HG03135 (cell line): ENCODE data around the gene CECR2.

Source experiments
- ATAC-seq: cut with Tn5 transposase; IDR thresholded peaks from one replicate; pipeline ENCODE4 v1.9.1; 2021; ENCODE audit warnings: mild to moderate bottlenecking, moderate library complexity; ENCODE audit not compliant: unreplicated experiment

Gene CECR2

GRCh38 chr22:17369439-17370025 is at the start of gene CECR2:
Gene CECR2 (plus strand): TSS chr22:17369460. CDS start chr22:17369784, 324 bp downstream.
- no peak for ATAC-seq

DNA sequence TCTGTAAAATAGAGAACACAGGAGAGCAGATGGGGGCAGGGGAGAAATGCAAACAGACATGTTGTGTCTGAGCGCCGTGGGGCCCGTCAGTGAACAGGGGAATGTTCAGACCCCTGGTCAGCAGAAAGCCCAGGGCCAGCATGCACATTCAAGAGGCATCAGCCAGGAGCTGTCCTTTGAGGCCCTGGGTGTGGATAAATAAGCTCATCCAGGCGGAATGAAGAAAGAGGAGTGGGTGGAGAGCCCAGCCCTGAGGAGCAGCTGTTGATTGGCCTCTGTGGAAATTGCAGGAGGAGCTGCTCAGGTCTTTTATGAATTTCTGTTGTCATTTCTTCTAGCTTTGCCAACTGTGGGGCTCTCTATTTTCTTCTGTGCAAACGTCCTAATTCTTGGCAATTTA is 49.7 kb upstream of the CECR2 start:
- no peak for ATAC-seq

GRCh38 chr22:17322511-17322910 is 46.7 kb upstream of the CECR2 start:
- ATAC-seq: no peak

GRCh38 chr22:17331690-17332089 is 37.6 kb upstream of the CECR2 start:
- no peak for ATAC-seq

- no peak for ATAC-seq
Measured at GRCh38 chr22:17332109-17332800, 37.0 kb upstream of the CECR2 start.

DNA sequence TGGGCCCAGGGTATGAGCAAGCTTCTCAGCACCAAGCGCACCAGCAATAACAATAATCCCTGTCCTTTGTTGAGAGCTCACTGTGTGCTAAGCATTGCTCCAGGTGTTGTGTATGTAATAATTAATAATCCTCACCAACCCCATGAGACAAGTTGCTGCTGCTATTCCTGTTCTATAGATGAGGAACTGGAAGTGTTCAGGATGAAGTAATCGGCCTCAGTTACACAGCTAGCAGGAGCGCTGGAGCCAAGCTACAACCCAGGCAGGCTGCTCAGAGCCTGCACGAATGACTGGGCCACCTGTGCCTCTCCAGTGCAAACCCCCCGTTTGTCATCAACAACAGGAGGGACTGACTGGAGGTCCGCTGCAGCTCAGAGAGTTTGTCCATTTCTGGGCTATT is 35.2 kb upstream of the CECR2 start:
- no peak for ATAC-seq

GRCh38 chr22:17334983-17335382 is 34.3 kb upstream of the CECR2 start:
- no peak for ATAC-seq

GRCh38 chr22:17336061-17336460 is 33.2 kb upstream of the CECR2 start:
- no peak for ATAC-seq

DNA sequence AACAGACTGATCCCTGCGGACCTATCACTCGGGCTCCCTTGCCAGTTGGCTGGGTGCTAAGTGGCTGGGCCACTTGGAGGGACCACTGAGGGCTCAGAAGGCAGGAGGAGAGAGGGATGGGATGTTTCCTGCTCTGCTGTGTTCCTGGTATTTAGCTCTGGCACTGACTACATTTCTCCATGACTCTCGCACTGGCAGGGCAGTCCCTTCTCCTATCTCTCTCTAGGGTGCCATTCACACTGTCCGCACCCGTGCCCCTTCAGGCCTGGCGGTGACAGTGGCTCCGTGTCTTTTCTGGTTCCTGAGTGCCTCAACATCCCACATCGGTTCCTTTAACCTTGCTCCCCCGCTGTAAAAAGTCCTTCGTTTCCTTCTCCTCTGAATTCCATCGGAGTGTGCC is 31.6 kb upstream of the CECR2 start:
- ATAC-seq: no peak

GRCh38 chr22:17339095-17339693 is 30.1 kb upstream of the CECR2 start:
- no peak for ATAC-seq

- no peak for ATAC-seq
Measured at GRCh38 chr22:17342361-17342760, 26.9 kb upstream of the CECR2 start.

DNA sequence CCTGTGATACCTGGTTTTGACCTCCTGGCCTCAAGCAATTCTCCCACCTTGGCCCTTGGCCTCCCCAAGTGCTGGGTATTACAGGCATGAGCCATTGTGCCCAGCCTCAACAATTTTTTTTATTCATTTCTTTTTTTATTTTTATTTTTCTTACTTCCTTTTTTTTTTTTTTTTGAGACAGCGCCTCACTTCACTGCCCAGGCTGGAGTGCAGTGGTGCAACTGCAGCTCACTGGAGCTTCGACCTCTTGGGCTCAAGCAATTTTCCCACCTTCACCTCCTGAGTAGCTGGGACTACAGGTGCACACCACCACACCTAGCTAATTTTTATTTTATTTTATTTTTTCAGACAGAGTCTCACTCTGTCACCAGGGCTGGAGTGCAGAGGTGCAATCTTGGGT is 25.5 kb upstream of the CECR2 start:
- ATAC-seq: no peak

DNA sequence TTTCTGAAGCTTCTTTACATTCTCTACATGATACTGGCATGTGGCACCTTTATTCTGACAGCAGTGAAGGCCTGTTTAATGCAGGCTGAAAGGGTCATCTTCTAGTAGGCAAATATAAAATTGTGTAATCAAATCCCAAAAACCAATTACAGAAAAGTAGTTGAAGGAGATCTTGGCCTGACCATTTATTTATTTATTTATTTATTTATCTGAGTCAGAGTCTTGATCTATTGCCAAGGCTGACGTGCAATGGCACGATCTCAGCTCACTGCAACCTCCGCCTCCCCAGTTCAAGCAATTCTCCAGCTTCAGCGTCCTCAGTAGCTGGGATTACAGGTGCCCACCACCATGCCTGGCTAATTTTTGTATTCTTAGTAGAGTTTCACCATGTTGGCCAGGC is 22.7 kb upstream of the CECR2 start:
- ATAC-seq: no peak

GRCh38 chr22:17347724-17348123 is 21.5 kb upstream of the CECR2 start:
- ATAC-seq: no peak

GRCh38 chr22:17348464-17349103 is 20.7 kb upstream of the CECR2 start:
- no peak for ATAC-seq

DNA sequence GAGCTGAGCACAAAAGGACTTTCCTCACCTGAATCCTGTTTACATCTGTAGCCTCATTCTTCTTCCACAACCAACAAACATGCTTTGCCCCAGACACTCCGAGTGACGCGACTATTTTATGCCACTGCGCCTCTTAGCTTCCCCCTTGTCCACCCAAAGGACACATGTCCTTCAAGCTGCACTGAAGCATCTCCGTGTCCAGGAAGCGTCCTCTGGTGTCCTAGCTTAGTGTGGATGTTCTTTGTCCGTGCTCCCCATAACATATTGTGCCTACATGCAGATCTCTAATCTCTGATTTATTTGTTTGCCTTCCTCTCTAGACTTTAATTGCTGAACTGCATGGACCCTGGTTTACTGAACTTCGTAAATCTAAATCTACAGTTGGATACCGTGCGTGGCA is 20.1 kb upstream of the CECR2 start:
- no peak for ATAC-seq

DNA sequence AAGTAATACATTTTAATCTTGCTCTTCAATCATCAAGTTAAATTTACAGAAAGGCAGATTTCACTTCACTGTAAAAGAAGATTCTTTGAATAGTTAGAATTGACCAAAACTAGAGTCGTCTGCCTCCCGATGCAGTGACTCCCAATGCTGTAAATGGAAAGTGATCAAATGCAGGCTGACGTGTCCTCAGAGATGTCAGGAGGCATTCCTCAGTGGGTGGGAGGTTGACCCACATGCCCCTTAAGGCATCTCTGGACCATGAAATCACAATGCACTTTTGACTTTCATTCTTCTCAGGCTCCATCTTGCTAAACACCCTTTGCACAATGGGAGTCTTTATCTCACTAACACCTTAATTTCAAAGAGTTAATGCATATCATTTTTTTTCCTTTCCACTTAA is 19.0 kb upstream of the CECR2 start:
- ATAC-seq: no peak

- ATAC-seq: no peak
Measured at GRCh38 chr22:17352798-17353197, 16.5 kb upstream of the CECR2 start.

DNA sequence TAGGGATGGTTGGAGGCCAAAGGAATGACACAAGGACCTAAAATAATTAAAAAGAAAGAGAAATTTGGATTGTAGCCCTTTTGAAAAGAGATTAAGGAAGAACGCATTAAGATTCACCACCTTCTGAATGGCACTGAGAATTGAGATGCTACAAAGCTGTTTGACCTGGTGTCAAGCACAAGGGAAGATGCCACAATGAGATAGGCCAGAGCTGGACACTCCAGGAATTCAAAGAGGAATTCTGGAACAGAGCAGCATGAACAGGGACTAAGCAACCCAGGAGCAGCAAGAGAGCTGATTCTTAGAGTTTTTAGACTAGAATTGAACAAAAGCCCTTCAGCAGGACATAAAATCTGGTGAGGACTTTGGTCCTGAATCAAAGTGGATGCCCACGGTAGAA is 11.6 kb upstream of the CECR2 start:
- no peak for ATAC-seq

- ATAC-seq: no peak
Measured at GRCh38 chr22:17358415-17358814, 10.8 kb upstream of the CECR2 start.

DNA sequence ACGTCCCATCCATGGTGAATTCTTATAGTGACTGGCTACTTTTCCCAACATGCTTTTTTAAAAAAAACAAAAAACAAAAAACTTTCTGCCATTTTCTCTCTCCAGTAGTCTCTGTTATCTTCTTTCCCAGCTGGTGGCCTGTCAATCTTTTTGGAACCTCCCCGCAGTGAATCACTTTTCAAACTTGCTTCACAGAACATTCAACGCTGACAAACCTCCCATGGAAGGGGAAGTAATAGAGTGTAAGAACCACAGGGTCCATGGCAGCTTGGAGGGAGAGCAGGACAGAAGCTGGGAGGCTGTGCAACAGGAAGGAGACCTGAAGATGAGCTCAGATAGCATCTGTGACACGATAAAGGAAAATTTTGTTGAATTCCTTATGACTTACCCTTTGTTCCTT is 9.8 kb upstream of the CECR2 start:
- no peak for ATAC-seq

DNA sequence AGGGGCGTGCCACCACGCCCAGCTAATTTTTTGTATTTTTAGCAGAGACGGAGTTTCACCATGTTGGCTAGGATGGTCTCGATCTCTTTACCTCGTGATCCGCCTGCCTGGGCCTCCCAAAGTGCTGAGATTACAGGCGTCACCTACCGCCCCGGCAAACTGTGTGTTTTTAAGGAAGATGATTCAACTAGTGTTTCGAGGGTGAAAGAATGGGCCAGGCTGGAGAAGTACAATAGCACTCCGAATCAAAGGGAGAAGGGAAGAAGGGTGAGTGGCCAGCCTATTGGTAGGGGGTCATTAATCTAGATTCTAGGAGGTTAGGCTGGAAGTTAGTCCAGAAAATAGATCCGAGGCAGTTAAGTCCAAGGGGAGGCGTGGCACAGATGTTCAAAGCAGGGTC is 2.9 kb upstream of the CECR2 start:
- no peak for ATAC-seq
